ENCODE data around the gene KCNJ16. TPM values are rescaled to one million over a fixed set of nuclear protein-coding genes. Genes with fewer than 3 reads are reported as not detected.

KCNJ16 gene
- total RNA-seq, 1 donor from 2014 or later = not detected

- FAIRE-seq (no peak), DNase-seq (ENCODE audit: low read depth) (peak; percentile 64)
- Histone ChIP-seq H3K4me3 (ENCODE audit: low read depth, low read length) (peak within 1 kb of the TSS; percentile 60), H3K27me3 (ENCODE audit: control insufficient read depth, insufficient read depth, low read length) (no peaks in the 10 kb centered on the region), H3K36me3 (ENCODE audit: control insufficient read depth, insufficient read depth, low read length) (no peaks in the 10 kb centered on the region)
- TF ChIP-seq CTCF (IDR thresholded peaks at IDR 0.05; ENCODE audit: insufficient read depth, low read length, severe bottlenecking) = no peak
Measured at GRCh38 chr17:70168977-70169708, 94.1 kb downstream of the KCNJ16 start, which contains the start of gene KCNJ2. KCNJ2 (plus strand) TSS chr17:70169532; CDS start chr17:70175040, 5,508 bp downstream.

GRCh38 chr17:70169709-70170597 is 94.9 kb downstream of the KCNJ16 start:
- peak overlapping the region; percentile 60 for H3K4me3 ChIP-seq (ENCODE audit: low read depth, low read length)
- H3K27me3 ChIP-seq (ENCODE audit: control insufficient read depth, insufficient read depth, low read length) = no peaks in the 10 kb centered on the region
- FAIRE-seq (no peak), DNase-seq (ENCODE audit: low read depth) (no peak)
- TF ChIP-seq CTCF (IDR thresholded peaks at IDR 0.05; ENCODE audit: insufficient read depth, low read length, severe bottlenecking) = no peak
- no peaks in the 10 kb centered on the region for H3K36me3 ChIP-seq (ENCODE audit: control insufficient read depth, insufficient read depth, low read length)

GRCh38 chr17:70171159-70171558 is 96.1 kb downstream of the KCNJ16 start:
- H3K4me3 ChIP-seq (ENCODE audit: low read depth, low read length) = no peak overlapping the region
- TF ChIP-seq CTCF (IDR thresholded peaks at IDR 0.05; ENCODE audit: insufficient read depth, low read length, severe bottlenecking) = no peak
- DNase-seq (ENCODE audit: low read depth) = no peak
- no peaks in the 10 kb centered on the region for H3K27me3 ChIP-seq (ENCODE audit: control insufficient read depth, insufficient read depth, low read length)
- FAIRE-seq = no peak
- no peaks in the 10 kb centered on the region for H3K36me3 ChIP-seq (ENCODE audit: control insufficient read depth, insufficient read depth, low read length)

GRCh38 chr17:70172449-70172848 is 97.4 kb downstream of the KCNJ16 start:
- no peaks in the 10 kb centered on the region for H3K27me3 ChIP-seq (ENCODE audit: control insufficient read depth, insufficient read depth, low read length)

GRCh38 chr17:70172923-70173322 is 97.9 kb downstream of the KCNJ16 start:
- no peak for TF ChIP-seq CTCF (IDR thresholded peaks at IDR 0.05; ENCODE audit: insufficient read depth, low read length, severe bottlenecking)
- DNase-seq (ENCODE audit: low read depth) = peak; percentile 55
- H3K36me3 ChIP-seq (ENCODE audit: control insufficient read depth, insufficient read depth, low read length) = no peaks in the 10 kb centered on the region
- FAIRE-seq = no peak
- no peak overlapping the region for H3K4me3 ChIP-seq (ENCODE audit: low read depth, low read length)
- no peaks in the 10 kb centered on the region for H3K27me3 ChIP-seq (ENCODE audit: control insufficient read depth, insufficient read depth, low read length)

More at GRCh38 chr17:70172449-70172848, 97.4 kb downstream of the KCNJ16 start:
- H3K4me3 ChIP-seq (ENCODE audit: low read depth, low read length) = no peak overlapping the region
- no peak for FAIRE-seq
- no peak for DNase-seq (ENCODE audit: low read depth)
- TF ChIP-seq CTCF (IDR thresholded peaks at IDR 0.05; ENCODE audit: insufficient read depth, low read length, severe bottlenecking) = no peak
- H3K36me3 ChIP-seq (ENCODE audit: control insufficient read depth, insufficient read depth, low read length) = no peaks in the 10 kb centered on the region
